H1 (cell line): ENCODE measurements around the gene ERP44. TPM values are rescaled to one million over a fixed set of nuclear protein-coding genes. Genes with fewer than 3 reads are reported as not detected.

ENCODE experiments used
- CTCF ChIA-PET: fragments of 300-600 bp; sonication (Branson Sonifier 250); formaldehyde crosslinking; loops from one replicate; lab custom pipeline; 2021; ENCODE audit not compliant: partially characterized antibody; lab: Charles Lee
- POLR2A ChIA-PET: fragments of 300-600 bp; sonication (Branson Sonifier 250); formaldehyde crosslinking; loops from one replicate; lab custom pipeline; 2021; ENCODE audit warnings: inconsistent platforms; ENCODE audit not compliant: partially characterized antibody; lab: Charles Lee
- DNase-seq, 2 experiments: peaks; one replicate each; pipeline versions ENCODE4 v3.0.0 to v3.0.0-alpha.2; 2010 to 2022; ENCODE audit warnings: low spot score in 2 of 2, low read depth in 1 of 2, mixed read lengths in 1 of 2
- FAIRE-seq: peaks from 2 replicates; lab custom pipeline; 2011; peaks lifted over from hg19 to GRCh38; lab: Jason Lieb, UNC
- H2AFZ ChIP-seq: 2 replicates; pipeline ENCODE4 v1.8.1; 2012; ENCODE audit warnings: low read length, inconsistent platforms
- H2AK5ac ChIP-seq: 2 replicates; pipeline ENCODE4 v1.6.1; 2013; ENCODE audit warnings: low read depth, low read length
- H2BK120ac ChIP-seq: replicated peaks from 2 replicates; pipeline ENCODE3; 2013; ENCODE audit warnings: low read depth, low read length, inconsistent platforms
- H2BK12ac ChIP-seq: 2 replicates; pipeline ENCODE4 v1.6.1; 2013; ENCODE audit warnings: low read depth, low read length
- H2BK15ac ChIP-seq: 2 replicates; pipeline ENCODE4 v1.6.1; 2013; ENCODE audit warnings: low read length
- H2BK20ac ChIP-seq: 2 replicates; pipeline ENCODE4 v1.6.1; 2013; ENCODE audit warnings: low read length
- H2BK5ac ChIP-seq: 2 replicates; pipeline ENCODE4 v1.6.1; 2013; ENCODE audit warnings: low read depth, low read length
- H3K14ac ChIP-seq: 2 replicates; pipeline ENCODE4 v1.6.1; 2013; ENCODE audit warnings: inconsistent platforms; ENCODE audit not compliant: insufficient read length
- H3K18ac ChIP-seq: 2 replicates; pipeline ENCODE4 v1.6.1; 2013; ENCODE audit warnings: low read length; ENCODE audit errors: extremely low read depth
- H3K23ac ChIP-seq: 2 replicates; pipeline ENCODE4 v1.6.1; 2013; ENCODE audit warnings: inconsistent platforms; ENCODE audit not compliant: insufficient read length
- H3K23me2 ChIP-seq: 2 replicates; pipeline ENCODE4 v1.6.1; 2013; ENCODE audit warnings: low read depth, low read length
- H3K27ac ChIP-seq: 2 replicates; pipeline ENCODE4 v1.6.1; 2011; ENCODE audit warnings: low read depth, low read length, inconsistent platforms
- H3K27me3 ChIP-seq, 4 experiments: replicated peaks in 1 of 4; 1 replicate in 1 of 4; 2 replicates in 3 of 4; pipeline versions ENCODE4 v1.6.1 to v1.8.1; 2011 to 2013; ENCODE audit warnings: low read length in 3 of 4, mild to moderate bottlenecking in 3 of 4, inconsistent platforms in 2 of 4, mixed read lengths in 2 of 4, moderate library complexity in 1 of 4; ENCODE audit not compliant: control insufficient read depth in 3 of 4, insufficient read depth in 3 of 4; ENCODE audit errors: extremely low read depth in 1 of 4
- H3K36me3 ChIP-seq, 4 experiments: 2 replicates each; pipeline versions ENCODE4 v1.6.1 to v1.8.1; 2011 to 2013; ENCODE audit warnings: mild to moderate bottlenecking in 4 of 4, low read length in 3 of 4, moderate library complexity in 2 of 4, control low read depth in 1 of 4, inconsistent platforms in 1 of 4; ENCODE audit not compliant: insufficient read depth in 4 of 4, control insufficient read depth in 2 of 4
- H3K4ac ChIP-seq: replicated peaks from 2 replicates; pipeline ENCODE3; 2013; ENCODE audit warnings: low read length, low read depth, mixed read lengths, inconsistent platforms; ENCODE audit not compliant: insufficient read length
- H3K4me1 ChIP-seq, 4 experiments: replicated peaks in 1 of 4; 1 replicate in 1 of 4; 2 replicates in 3 of 4; pipeline versions ENCODE4 v1.6.1 to v1.8.1; 2011 to 2013; ENCODE audit warnings: low read length in 3 of 4, inconsistent platforms in 2 of 4, mixed read lengths in 1 of 4; ENCODE audit not compliant: insufficient read depth in 4 of 4, control insufficient read depth in 3 of 4
- H3K4me2 ChIP-seq, 2 experiments: 2 replicates each; pipeline versions ENCODE4 v1.6.1 to v1.8.1; 2011 to 2013; ENCODE audit warnings: low read depth in 2 of 2, low read length in 2 of 2, control low read depth in 1 of 2, inconsistent platforms in 1 of 2, mild to moderate bottlenecking in 1 of 2; ENCODE audit not compliant: insufficient read depth in 1 of 2
- H3K4me3 ChIP-seq, 4 experiments: fragments of 200-600, 300-600 bp in 1 of 4; sonication (generic), shearing (Covaris generic), sonication (Bioruptor Twin) in 1 of 4; 2 replicates each; pipeline versions ENCODE4 v1.5.1 to v1.8.1; 2011 to 2016; ENCODE audit warnings: low read length in 4 of 4, low read depth in 3 of 4, control low read depth in 2 of 4, inconsistent platforms in 2 of 4, mild to moderate bottlenecking in 2 of 4, mixed read lengths in 1 of 4, moderate library complexity in 1 of 4; ENCODE audit not compliant: insufficient read depth in 2 of 4; ENCODE audit errors: extremely low read depth in 1 of 4
- H3K56ac ChIP-seq: replicated peaks from 2 replicates; pipeline ENCODE3; 2013; ENCODE audit warnings: low read depth, mild to moderate bottlenecking, mixed read lengths, low read length, inconsistent platforms; ENCODE audit not compliant: insufficient read length
- H3K79me1 ChIP-seq: 2 replicates; pipeline ENCODE4 v1.6.1; 2013; ENCODE audit warnings: low read depth, low read length, control low read depth
- H3K79me2 ChIP-seq, 2 experiments: 2 replicates each; pipeline versions ENCODE4 v1.6.1 to v1.8.1; 2012 to 2013; ENCODE audit warnings: low read length in 2 of 2, mild to moderate bottlenecking in 2 of 2, inconsistent platforms in 1 of 2; ENCODE audit not compliant: insufficient read depth in 2 of 2, control insufficient read depth in 1 of 2
- H3K9ac ChIP-seq, 4 experiments: replicated peaks in 1 of 4; 1 replicate in 1 of 4; 2 replicates in 3 of 4; pipeline versions ENCODE4 v1.6.1 to v1.8.1; 2011 to 2013; ENCODE audit warnings: low read depth in 3 of 4, low read length in 3 of 4, control low read depth in 2 of 4, mild to moderate bottlenecking in 2 of 4, moderate library complexity in 2 of 4, inconsistent platforms in 1 of 4; ENCODE audit errors: extremely low read depth in 1 of 4
- H3K9me3 ChIP-seq, 2 experiments: 2 replicates each; pipeline versions ENCODE4 v1.6.1 to v1.8.1; 2012 to 2013; ENCODE audit warnings: mild to moderate bottlenecking in 2 of 2, moderate library complexity in 2 of 2, control low read depth in 1 of 2, inconsistent platforms in 1 of 2, low read depth in 1 of 2, low read length in 1 of 2, mixed read lengths in 1 of 2; ENCODE audit not compliant: insufficient read depth in 2 of 2
- H4K20me1 ChIP-seq, 2 experiments: replicated peaks in 1 of 2; 2 replicates each; pipeline versions ENCODE3 to v1.8.1; 2011 to 2013; ENCODE audit warnings: inconsistent platforms in 2 of 2, low read length in 2 of 2, mild to moderate bottlenecking in 1 of 2; ENCODE audit not compliant: insufficient read depth in 2 of 2, control insufficient read depth in 1 of 2
- H4K5ac ChIP-seq: 2 replicates; pipeline ENCODE4 v1.6.1; 2013; ENCODE audit warnings: low read length, low read depth, mixed read lengths, inconsistent platforms; ENCODE audit not compliant: insufficient read length
- H4K8ac ChIP-seq: 2 replicates; pipeline ENCODE4 v1.8.0; 2013; ENCODE audit warnings: mild to moderate bottlenecking, moderate library complexity, low read length, inconsistent platforms; ENCODE audit not compliant: insufficient read depth; ENCODE audit errors: extremely low read depth
- H4K91ac ChIP-seq: replicated peaks from 2 replicates; pipeline ENCODE3; 2013; ENCODE audit warnings: low read length, mixed read lengths, inconsistent platforms; ENCODE audit not compliant: insufficient read length
- ASH2L ChIP-seq: fragments of 200-600, 300-600 bp; sonication (generic); IDR thresholded peaks from one replicate; pipeline ENCODE4 v1.7.1; 2017; ENCODE audit warnings: low read length
- CREB1 ChIP-seq: IDR thresholded peaks from 2 replicates; pipeline ENCODE4 v1.6.1; 2012; ENCODE audit warnings: inconsistent platforms
- EGR1 ChIP-seq: IDR thresholded peaks from 2 replicates; pipeline ENCODE4 v1.6.1; 2011; ENCODE audit warnings: low read depth, low read length, borderline replicate concordance
- JUN ChIP-seq: IDR thresholded peaks from 2 replicates; pipeline ENCODE4 v1.6.1; 2011; ENCODE audit warnings: low read depth, mild to moderate bottlenecking, improper control_type of control experiment, low read length
- JUND ChIP-seq: IDR thresholded peaks from 2 replicates; pipeline ENCODE4 v1.6.1; 2011; ENCODE audit warnings: mild to moderate bottlenecking, improper control_type of control experiment, low read length
- POLR2AphosphoS5 ChIP-seq: IDR thresholded peaks from 2 replicates; pipeline ENCODE4 v1.6.1; 2011; ENCODE audit warnings: low read depth, low read length
- RFX5 ChIP-seq: IDR thresholded peaks from 2 replicates; pipeline ENCODE4 v1.6.1; 2011; ENCODE audit warnings: low read depth, low read length, improper control_type of control experiment, borderline replicate concordance
- SIRT6 ChIP-seq: IDR thresholded peaks from one replicate; pipeline ENCODE4 v1.7.1; 2012; ENCODE audit warnings: low read length, inconsistent platforms
- SIX5 ChIP-seq: IDR thresholded peaks from 2 replicates; pipeline ENCODE4 v1.6.1; 2011; ENCODE audit warnings: mild to moderate bottlenecking, low read depth, low read length
- USF2 ChIP-seq: IDR thresholded peaks from 2 replicates; pipeline ENCODE4 v1.6.1; 2011; ENCODE audit warnings: low read length, improper control_type of control experiment
- YY1 ChIP-seq: IDR thresholded peaks from 2 replicates; pipeline ENCODE4 v1.6.1; 2011; ENCODE audit warnings: low read depth, mild to moderate bottlenecking, low read length
- WGBS, 2 experiments: shearing (Covaris generic) in 1 of 2; methylation state at CpG; one replicate each; pipeline versions ENCODE4 v1.1.6 to v1.1.7; 2013 to 2015; ENCODE audit warnings: low lambda C conversion rate in 2 of 2, mixed read lengths in 2 of 2, inconsistent platforms in 1 of 2, low coverage in 1 of 2, missing lambda C conversion rate in 1 of 2; ENCODE audit not compliant: insufficient replicate concordance in 2 of 2, insufficient coverage in 1 of 2, insufficient read length in 1 of 2; ENCODE audit errors: extremely low coverage in 1 of 2, missing lambda C conversion rate in 1 of 2; 5-methylcytosine and 5-hydroxymethylcytosine counted together
- polyA plus RNA-seq, 7 experiments: library from polyadenylated mRNA; depleted of rRNA in 3 of 7; stranded (reverse) in 5 of 7; unstranded in 2 of 7; fragments of >200 nt in 5 of 7; fragments of 200-250 nt in 2 of 7; gene quantifications; 1 replicate in 5 of 7; 2 replicates in 1 of 7; 4 replicates in 1 of 7; pipeline versions ENCODE4 v1.2.1 to v1.2.3, GENCODE V29; 2011 to 2013; ENCODE audit warnings: missing spikeins in 2 of 7, mixed read lengths in 2 of 7
- total RNA-seq: library from RNA; stranded (reverse); fragmentation: NEBNext Ultra II Directional; extraction: Animal tissue kit (Norgen Biotek cat#: 25700); gene quantifications from 2 replicates; pipeline ENCODE4 v1.2.1, GENCODE V29; 2021
- TF ChIP-seq, protein P1 (sequence below), 3 experiments: IDR thresholded peaks; 1 replicate in 2 of 3; 2 replicates in 1 of 3; pipeline versions ENCODE4 v1.5.1 to v1.6.1; 2011; ENCODE audit warnings: low read length in 3 of 3, mild to moderate bottlenecking in 3 of 3, inconsistent platforms in 2 of 3, low read depth in 1 of 3, moderate library complexity in 1 of 3; ENCODE audit not compliant: insufficient read depth in 1 of 3; ENCODE audit errors: control extremely low read depth in 1 of 3

ERP44 gene
- total and polyA plus RNA-seq, 2 of the 8 experiments (the other 6 are each of a cell fraction or from before 2014, with no cell fraction given), result 5.7 to 15.6 TPM

- CTCF ChIA-PET, result interaction anchor here (1.3 kb wide), 1 partner anchor 17 kb away, joined by 5 read pairs; no protein-coding TSS in a partner anchor
- Histone ChIP-seq H3K23me2 (no peaks in the 10 kb centered on the region), H2BK20ac (no peak overlapping the region), H3K79me1 (no peaks in the 10 kb centered on the region), H3K4me1 (no peaks in the 10 kb centered on the region; a peak in 1 of 7 replicates), H3K9ac (no peak overlapping the region), H2BK5ac (no peak overlapping the region), H2AFZ (no peak overlapping the region), H2AK5ac (no peak overlapping the region), H3K18ac (no peak overlapping the region), H3K56ac (no peak overlapping the region), H3K14ac (no peak overlapping the region), H3K27me3 (no peaks in the 10 kb centered on the region), H4K8ac (no peak overlapping the region), H3K27ac (no peak overlapping the region), H4K20me1 (peaks cover 0 to 1% of the 10 kb centered on the region in 2 experiments), H3K9me3 (peaks cover 2 to 12% of the 10 kb centered on the region in 2 experiments; a peak in 2 of 4 replicates), H3K79me2 (peaks cover 0 to 4% of the 10 kb centered on the region in 2 experiments; a peak in 1 of 4 replicates), H3K4me2 (no peak overlapping the region), H3K4me3 (no peak overlapping the region), H3K23ac (no peak overlapping the region), H3K36me3 (peaks cover 0 to 3% (median 0%) of the 10 kb centered on the region in 4 experiments; a peak in 1 of 8 replicates), H3K4ac (no peak overlapping the region), H2BK15ac (no peak overlapping the region), H2BK120ac (no peak overlapping the region), H4K91ac (no peak overlapping the region), H2BK12ac (no peak overlapping the region), H4K5ac (no peak overlapping the region)
- POLR2A ChIA-PET, result no interaction called here
- DNase-seq, result no peak
- FAIRE-seq, result no peak
- WGBS, 2 experiments, result 100% methylated on average over 2 of the region's 2 CpGs; no CpG with 5 or more reads in 1 of the 2 experiments
- TF ChIP-seq RFX5 (no peak), USF2 (no peak), JUND (no peak), CREB1 (no peak), JUN (no peak), ASH2L (no peak), YY1 (no peak), SIRT6 (no peak), POLR2AphosphoS5 (no peak), SIX5 (no peak), EGR1 (no peak)
- TF ChIP-seq, protein P1, sequence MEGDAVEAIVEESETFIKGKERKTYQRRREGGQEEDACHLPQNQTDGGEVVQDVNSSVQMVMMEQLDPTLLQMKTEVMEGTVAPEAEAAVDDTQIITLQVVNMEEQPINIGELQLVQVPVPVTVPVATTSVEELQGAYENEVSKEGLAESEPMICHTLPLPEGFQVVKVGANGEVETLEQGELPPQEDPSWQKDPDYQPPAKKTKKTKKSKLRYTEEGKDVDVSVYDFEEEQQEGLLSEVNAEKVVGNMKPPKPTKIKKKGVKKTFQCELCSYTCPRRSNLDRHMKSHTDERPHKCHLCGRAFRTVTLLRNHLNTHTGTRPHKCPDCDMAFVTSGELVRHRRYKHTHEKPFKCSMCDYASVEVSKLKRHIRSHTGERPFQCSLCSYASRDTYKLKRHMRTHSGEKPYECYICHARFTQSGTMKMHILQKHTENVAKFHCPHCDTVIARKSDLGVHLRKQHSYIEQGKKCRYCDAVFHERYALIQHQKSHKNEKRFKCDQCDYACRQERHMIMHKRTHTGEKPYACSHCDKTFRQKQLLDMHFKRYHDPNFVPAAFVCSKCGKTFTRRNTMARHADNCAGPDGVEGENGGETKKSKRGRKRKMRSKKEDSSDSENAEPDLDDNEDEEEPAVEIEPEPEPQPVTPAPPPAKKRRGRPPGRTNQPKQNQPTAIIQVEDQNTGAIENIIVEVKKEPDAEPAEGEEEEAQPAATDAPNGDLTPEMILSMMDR (IDR thresholded peaks at IDR 0.05; ENCODE audit: control extremely low read depth in 1 of 3, insufficient read depth in 1 of 3, low read depth in 1 of 3, low read length in 3 of 3), result no peak
These were observed 32.3 kb downstream of the ERP44 start for GRCh38 chr9:100066539-100066938.
